Caco-2 (cell line): ENCODE results near the gene CMBL. TPM values are rescaled to one million over a fixed set of nuclear protein-coding genes. Genes with fewer than 3 reads are reported as not detected.

ENCODE experiments used
- BruUV-seq: library from RNA; stranded (reverse); fragments of 400-500 nt; replicated peaks from 2 replicates; lab custom pipeline; 2021; lab: Mats Ljungman, UMichigan
- CTCF ChIA-PET: fragments of 300-600 bp; sonication (Branson Sonifier 250); formaldehyde crosslinking; loops from one replicate; lab custom pipeline; 2022; ENCODE audit warnings: antibody characterized with exemption; lab: Charles Lee
- POLR2A ChIA-PET: fragments of 300-600 bp; sonication (Branson Sonifier 250); formaldehyde crosslinking; loops from one replicate; lab custom pipeline; 2022; ENCODE audit warnings: antibody characterized with exemption; lab: Charles Lee
- DNase-seq, 2 experiments: peaks; one replicate each; pipeline versions ENCODE4 v3.0.0 to v3.0.0-alpha.2; 2020 to 2022
- H3K27me3 ChIP-seq: replicated peaks from 2 replicates; pipeline ENCODE4 v1.6.0; 2011; ENCODE audit warnings: low read length; ENCODE audit not compliant: control insufficient read depth, insufficient read depth
- H3K36me3 ChIP-seq: 2 replicates; pipeline ENCODE4 v1.5.1; 2011; ENCODE audit warnings: low read length; ENCODE audit not compliant: control insufficient read depth, insufficient read depth
- H3K4me1 ChIP-seq: fragments of 250-450 bp; sonication (Bioruptor Pico); 2 replicates; pipeline ENCODE4 v1.5.1; 2020; ENCODE audit warnings: mild to moderate bottlenecking
- H3K4me3 ChIP-seq: 2 replicates; pipeline ENCODE4 v1.5.1; 2011; ENCODE audit warnings: low read depth, mild to moderate bottlenecking, control low read depth, low read length
- H3K9me3 ChIP-seq: fragments of 250-450 bp; sonication (Bioruptor Pico); 2 replicates; pipeline ENCODE4 v1.5.1; 2020; ENCODE audit warnings: mild to moderate bottlenecking, moderate library complexity
- H3K27ac Mint-ChIP-seq: one replicate; pipeline ENCODE4 v1.8.0; 2022; ENCODE audit warnings: mixed read lengths; ENCODE audit not compliant: unreplicated experiment
- H3K27me3 Mint-ChIP-seq: one replicate; pipeline ENCODE4 v1.8.0; 2022; ENCODE audit warnings: mixed read lengths; ENCODE audit not compliant: insufficient read depth, unreplicated experiment
- H3K36me3 Mint-ChIP-seq: one replicate; pipeline ENCODE4 v1.8.0; 2022; ENCODE audit warnings: mild to moderate bottlenecking, mixed read lengths; ENCODE audit not compliant: insufficient read depth, unreplicated experiment
- H3K4me1 Mint-ChIP-seq: one replicate; pipeline ENCODE4 v1.8.0; 2022; ENCODE audit warnings: low read depth, mixed read lengths; ENCODE audit not compliant: unreplicated experiment
- H3K4me3 Mint-ChIP-seq: one replicate; pipeline ENCODE4 v1.8.0; 2022; ENCODE audit warnings: mild to moderate bottlenecking, moderate library complexity, mixed read lengths; ENCODE audit not compliant: unreplicated experiment
- H3K9me3 Mint-ChIP-seq: one replicate; pipeline ENCODE4 v1.8.0; 2022; ENCODE audit warnings: mixed read lengths; ENCODE audit not compliant: unreplicated experiment
- intact Hi-C: fragments of 100-400 bp; cut with micrococcal nuclease; formaldehyde crosslinking; loops from one replicate; pipeline ENCODE4 v1.10.0; 2022; ENCODE audit not compliant: unreplicated experiment
- total RNA-seq: library from RNA; stranded (reverse); gene quantifications from 2 replicates; pipeline ENCODE4 v1.2.3, GENCODE V29; 2022
- TF ChIP-seq, protein P1 (sequence below), 2 experiments: fragments of 200-600 bp in 1 of 2; IDR thresholded peaks; 1 replicate in 1 of 2; 2 replicates in 1 of 2; pipeline versions ENCODE4 v1.5.1 to v1.8.0; 2011 to 2022; ENCODE audit warnings: antibody characterized with exemption in 1 of 2, control low read depth in 1 of 2, inconsistent platforms in 1 of 2, low read depth in 1 of 2, low read length in 1 of 2, mild to moderate bottlenecking in 1 of 2, moderate library complexity in 1 of 2; ENCODE audit not compliant: insufficient read depth in 1 of 2, severe bottlenecking in 1 of 2, unreplicated experiment in 1 of 2

CMBL gene
- total RNA-seq, 1 experiment from 2014 or later = 18.4 TPM

DNA sequence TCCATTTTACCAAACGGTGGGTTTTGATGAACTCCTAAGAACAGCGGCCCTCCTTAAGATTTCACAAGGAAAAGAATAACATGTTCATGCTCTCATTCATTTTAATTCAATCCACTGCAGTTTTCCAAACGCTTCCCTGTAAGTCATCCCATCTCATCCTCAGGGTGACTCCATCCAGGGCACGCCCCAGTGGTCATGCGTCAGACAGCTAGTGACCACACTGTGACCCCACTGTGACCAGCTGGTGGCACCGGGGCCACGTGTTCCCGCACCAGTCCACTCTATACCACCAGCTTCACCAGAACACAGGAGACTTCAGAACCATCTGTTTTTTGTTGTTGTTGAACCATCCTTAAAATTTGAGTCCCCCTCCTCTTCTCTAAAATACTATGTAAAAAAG is 72.4 kb downstream of the CMBL start:
- BruUV-seq = no TSS peak
- Mint-ChIP-seq H3K27me3 (no peaks in the 10 kb centered on the region), H3K4me1 (no peaks in the 10 kb centered on the region), H3K36me3 (peaks cover 5% of the 10 kb centered on the region), H3K4me3 (no peak overlapping the region), H3K27ac (no peak overlapping the region), H3K9me3 (no peaks in the 10 kb centered on the region)
- Histone ChIP-seq H3K36me3 (no peaks in the 10 kb centered on the region; the same call in 1 of the 2 replicates), H3K4me1 (no peaks in the 10 kb centered on the region), H3K9me3 (no peaks in the 10 kb centered on the region), H3K4me3 (no peak overlapping the region), H3K27me3 (no peaks in the 10 kb centered on the region)
- intact Hi-C loops = no loop called here
- POLR2A ChIA-PET = no interaction called here
- no peak for DNase-seq
- TF ChIP-seq, protein P1, sequence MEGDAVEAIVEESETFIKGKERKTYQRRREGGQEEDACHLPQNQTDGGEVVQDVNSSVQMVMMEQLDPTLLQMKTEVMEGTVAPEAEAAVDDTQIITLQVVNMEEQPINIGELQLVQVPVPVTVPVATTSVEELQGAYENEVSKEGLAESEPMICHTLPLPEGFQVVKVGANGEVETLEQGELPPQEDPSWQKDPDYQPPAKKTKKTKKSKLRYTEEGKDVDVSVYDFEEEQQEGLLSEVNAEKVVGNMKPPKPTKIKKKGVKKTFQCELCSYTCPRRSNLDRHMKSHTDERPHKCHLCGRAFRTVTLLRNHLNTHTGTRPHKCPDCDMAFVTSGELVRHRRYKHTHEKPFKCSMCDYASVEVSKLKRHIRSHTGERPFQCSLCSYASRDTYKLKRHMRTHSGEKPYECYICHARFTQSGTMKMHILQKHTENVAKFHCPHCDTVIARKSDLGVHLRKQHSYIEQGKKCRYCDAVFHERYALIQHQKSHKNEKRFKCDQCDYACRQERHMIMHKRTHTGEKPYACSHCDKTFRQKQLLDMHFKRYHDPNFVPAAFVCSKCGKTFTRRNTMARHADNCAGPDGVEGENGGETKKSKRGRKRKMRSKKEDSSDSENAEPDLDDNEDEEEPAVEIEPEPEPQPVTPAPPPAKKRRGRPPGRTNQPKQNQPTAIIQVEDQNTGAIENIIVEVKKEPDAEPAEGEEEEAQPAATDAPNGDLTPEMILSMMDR (IDR thresholded peaks at IDR 0.05; ENCODE audit: insufficient read depth in 1 of 2, low read depth in 1 of 2, low read length in 1 of 2, severe bottlenecking in 1 of 2, unreplicated experiment in 1 of 2) = no peak
- CTCF ChIA-PET = no interaction called here

GRCh38 chr5:10233505-10233904 is 74.2 kb downstream of the CMBL start:
- H3K4me1 Mint-ChIP-seq = no peaks in the 10 kb centered on the region
- Histone ChIP-seq H3K4me3 (no peak overlapping the region), H3K27me3 (no peaks in the 10 kb centered on the region), H3K9me3 (no peaks in the 10 kb centered on the region), H3K4me1 (no peaks in the 10 kb centered on the region), H3K36me3 (no peaks in the 10 kb centered on the region; the same call in 1 of the 2 replicates)
- peaks cover 5% of the 10 kb centered on the region for H3K36me3 Mint-ChIP-seq
- BruUV-seq = no TSS peak
- intact Hi-C loops = loop anchor here (1.0 to 5.0 kb wide), 5 partner anchors 76 to 459 kb away; no protein-coding TSS in a partner anchor
- DNase-seq = peak; percentile 67 to 71
- H3K9me3 Mint-ChIP-seq = no peaks in the 10 kb centered on the region
- CTCF ChIA-PET = interaction anchor here (0.6 to 1.1 kb wide), 7 partner anchors 11 to 459 kb away, joined by 3 to 5 read pairs (median 3); no protein-coding TSS in a partner anchor
- H3K4me3 Mint-ChIP-seq = no peak overlapping the region
- no peak overlapping the region for H3K27ac Mint-ChIP-seq
- TF ChIP-seq, protein P1 (IDR thresholded peaks at IDR 0.05; ENCODE audit: insufficient read depth in 1 of 2, low read depth in 1 of 2, low read length in 1 of 2, severe bottlenecking in 1 of 2, unreplicated experiment in 1 of 2) = peak; percentile 27 to 46
- H3K27me3 Mint-ChIP-seq = no peaks in the 10 kb centered on the region
- POLR2A ChIA-PET = no interaction called here

DNA sequence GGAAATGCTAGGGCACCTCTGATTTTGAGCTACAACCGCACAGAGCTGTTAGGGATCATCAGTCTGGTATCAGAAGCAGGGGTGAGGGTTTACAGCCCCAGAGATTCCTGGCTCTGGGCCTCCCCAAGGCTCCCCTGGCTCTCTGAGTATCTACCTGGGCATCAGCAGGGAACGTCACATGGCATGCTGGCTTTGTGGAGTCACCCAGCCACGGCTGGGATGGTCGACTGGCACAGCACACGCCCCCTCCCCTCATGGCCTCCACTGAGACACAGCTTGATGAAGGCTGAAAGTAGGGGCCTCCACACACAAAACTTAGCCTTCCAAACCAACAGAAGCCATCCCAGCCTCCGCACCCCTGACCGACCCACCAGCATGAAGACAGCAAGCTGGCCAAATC is 74.7 kb downstream of the CMBL start:
- H3K27me3 ChIP-seq = no peaks in the 10 kb centered on the region
- H3K9me3 Mint-ChIP-seq = no peaks in the 10 kb centered on the region
- TF ChIP-seq, protein P1 (IDR thresholded peaks at IDR 0.05; ENCODE audit: insufficient read depth in 1 of 2, low read depth in 1 of 2, low read length in 1 of 2, severe bottlenecking in 1 of 2, unreplicated experiment in 1 of 2) = no peak
- no peaks in the 10 kb centered on the region for H3K27me3 Mint-ChIP-seq
- H3K9me3 ChIP-seq = no peaks in the 10 kb centered on the region
- H3K4me1 Mint-ChIP-seq = no peaks in the 10 kb centered on the region
- DNase-seq = no peak
- intact Hi-C loops = loop anchor here (1.0 to 5.0 kb wide), 5 partner anchors 76 to 458 kb away; no protein-coding TSS in a partner anchor
- ChIA-PET POLR2A (no interaction called here), CTCF (interaction anchor here (0.6 to 1.1 kb wide), 7 partner anchors 11 to 459 kb away, joined by 3 to 5 read pairs (median 3); no protein-coding TSS in a partner anchor)
- H3K36me3 Mint-ChIP-seq = peaks cover 5% of the 10 kb centered on the region
- no peak overlapping the region for H3K4me3 ChIP-seq
- no peak overlapping the region for H3K27ac Mint-ChIP-seq
- no peaks in the 10 kb centered on the region; the same call in 1 of the 2 replicates for H3K36me3 ChIP-seq
- H3K4me1 ChIP-seq = no peaks in the 10 kb centered on the region
- no TSS peak for BruUV-seq
- H3K4me3 Mint-ChIP-seq = no peak overlapping the region
